ENCODE measurements around the gene USP47.

- no peak for TF ChIP-seq CTCF (IDR thresholded peaks at IDR 0.05)
- TF ChIP-seq ZFX (IDR thresholded peaks at IDR 0.05; ENCODE audit: borderline replicate concordance), result no peak
Observed at GRCh38 chr11:11847082-11847481, 5.3 kb downstream of the USP47 start.

Data from 22Rv1 (cell line).